ENCODE data around the gene CEP78. TPM values are rescaled to one million over a fixed set of nuclear protein-coding genes. Genes with fewer than 3 reads are reported as not detected.
A peak's percentile ranks its signal among the peaks of the same experiment; 100 is the strongest.
"Not testable (repeated sequence)": the region's sequence is repeated elsewhere in the genome, so short reads cannot be mapped to it uniquely, and the experiment has no call there.

The CEP78 gene
- total RNA-seq, 2 experiments from 2014 or later = 56.3 to 57.6 TPM

GRCh38 chr9:78212868-78213267 lies 23.0 kb upstream of the CEP78 start:
- peaks cover 42% of the 10 kb centered on the region for H3K4me1 Mint-ChIP-seq
- ChIA-PET CTCF (no interaction called here), POLR2A (no interaction called here)
- no peaks in the 10 kb centered on the region for H3K36me3 Mint-ChIP-seq (ENCODE audit: low read depth)
- peak overlapping the region; percentile 72 for H3K27ac Mint-ChIP-seq
- H3K9me3 Mint-ChIP-seq = no peaks in the 10 kb centered on the region
- DNase-seq = no peak
- H3K27me3 Mint-ChIP-seq = no peaks in the 10 kb centered on the region
- H3K4me3 Mint-ChIP-seq = no peak overlapping the region

DNA sequence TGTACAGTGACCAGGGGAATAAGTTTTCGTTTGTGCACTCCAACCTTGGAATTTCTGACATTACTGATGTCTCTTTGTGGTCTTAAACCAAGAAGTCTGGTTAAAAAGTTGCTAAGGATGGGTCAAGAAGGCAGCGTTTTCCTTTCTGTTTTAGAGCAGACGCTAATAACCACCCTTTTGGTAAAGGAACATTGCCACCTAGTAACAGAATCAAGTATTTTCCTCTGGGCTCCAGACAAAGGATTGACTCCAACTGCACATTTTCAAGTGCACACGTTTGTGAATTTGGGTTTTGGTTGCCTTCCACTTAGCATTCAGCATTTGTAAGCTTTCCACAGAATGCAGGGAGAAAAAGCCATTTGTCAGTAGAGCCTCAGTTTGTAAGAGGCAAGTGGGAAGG lies 22.2 kb upstream of the CEP78 start:
- Mint-ChIP-seq H3K4me1 (peaks cover 42% of the 10 kb centered on the region), H3K36me3 (ENCODE audit: low read depth) (no peaks in the 10 kb centered on the region), H3K27me3 (no peaks in the 10 kb centered on the region), H3K9me3 (no peaks in the 10 kb centered on the region), H3K27ac (peak overlapping the region; percentile 20), H3K4me3 (no peak overlapping the region)
- CTCF ChIA-PET = interaction anchor here (1.2 kb wide), 1 partner anchor 23 kb away, joined by 3 read pairs; no protein-coding TSS in a partner anchor
- peak; percentile 12 for DNase-seq
- POLR2A ChIA-PET = no interaction called here

- ChIA-PET CTCF (interaction anchor here (1.1 to 1.2 kb wide), 2 partner anchors 19 to 24 kb away, joined by 3 to 4 read pairs; no protein-coding TSS in a partner anchor), POLR2A (no interaction called here)
- Mint-ChIP-seq H3K36me3 (ENCODE audit: low read depth) (no peaks in the 10 kb centered on the region), H3K27me3 (no peaks in the 10 kb centered on the region), H3K27ac (no peak overlapping the region), H3K4me3 (no peak overlapping the region), H3K9me3 (no peaks in the 10 kb centered on the region), H3K4me1 (peaks cover 40% of the 10 kb centered on the region)
- no peak for DNase-seq
These were observed 21.4 kb upstream of the CEP78 start for GRCh38 chr9:78214492-78214891.

GRCh38 chr9:78215706-78216105 lies 20.2 kb upstream of the CEP78 start:
- DNase-seq = no peak
- peaks cover 32% of the 10 kb centered on the region for H3K4me1 Mint-ChIP-seq
- ChIA-PET CTCF (interaction anchor here (1.1 to 1.5 kb wide), 3 partner anchors 10 to 18 kb away, joined by 3 to 5 read pairs (median 4); no protein-coding TSS in a partner anchor), POLR2A (interaction anchor here (0.6 kb wide), 1 partner anchor 154 kb away, joined by 5 read pairs; no protein-coding TSS in a partner anchor)
- H3K36me3 Mint-ChIP-seq (ENCODE audit: low read depth) = no peaks in the 10 kb centered on the region
- H3K9me3 Mint-ChIP-seq = no peaks in the 10 kb centered on the region
- H3K4me3 Mint-ChIP-seq = no peak overlapping the region
- no peaks in the 10 kb centered on the region for H3K27me3 Mint-ChIP-seq
- H3K27ac Mint-ChIP-seq = no peak overlapping the region

DNA sequence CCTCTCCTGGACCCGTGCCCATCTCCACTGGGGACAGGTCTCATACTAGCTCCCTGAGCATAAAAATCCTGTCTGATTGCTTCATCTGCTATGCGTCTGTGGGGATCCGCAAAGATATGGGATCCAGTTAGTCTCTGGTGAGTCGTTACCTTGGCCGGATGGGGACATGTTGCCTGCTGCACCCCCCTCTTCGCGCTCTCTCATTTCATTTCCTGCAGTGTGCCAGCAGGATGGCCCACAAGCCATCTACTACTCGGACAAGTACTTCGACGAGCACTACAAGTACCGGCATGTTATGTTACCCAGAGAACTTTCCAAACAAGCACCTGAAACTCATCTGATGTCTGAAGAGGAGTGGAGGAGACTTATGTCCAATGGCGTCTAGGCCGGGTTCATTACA lies 17.0 kb upstream of the CEP78 start:
- POLR2A ChIA-PET = no interaction called here
- H3K27ac Mint-ChIP-seq = no peak overlapping the region
- peaks cover 3% of the 10 kb centered on the region for H3K4me1 Mint-ChIP-seq
- peaks cover 3% of the 10 kb centered on the region for H3K9me3 Mint-ChIP-seq
- H3K27me3 Mint-ChIP-seq = peaks cover 6% of the 10 kb centered on the region
- H3K36me3 Mint-ChIP-seq (ENCODE audit: low read depth) = no peaks in the 10 kb centered on the region
- CTCF ChIA-PET = no interaction called here
- DNase-seq = no peak
- H3K4me3 Mint-ChIP-seq = no peak overlapping the region

- Mint-ChIP-seq H3K4me3 (no peak overlapping the region), H3K27ac (no peak overlapping the region), H3K4me1 (peaks cover 2% of the 10 kb centered on the region), H3K27me3 (peaks cover 6% of the 10 kb centered on the region), H3K9me3 (peaks cover 3% of the 10 kb centered on the region), H3K36me3 (ENCODE audit: low read depth) (no peaks in the 10 kb centered on the region)
- DNase-seq = no peak
- ChIA-PET POLR2A (no interaction called here), CTCF (no interaction called here)
These were observed 14.4 kb upstream of the CEP78 start for GRCh38 chr9:78221425-78221824.

DNA sequence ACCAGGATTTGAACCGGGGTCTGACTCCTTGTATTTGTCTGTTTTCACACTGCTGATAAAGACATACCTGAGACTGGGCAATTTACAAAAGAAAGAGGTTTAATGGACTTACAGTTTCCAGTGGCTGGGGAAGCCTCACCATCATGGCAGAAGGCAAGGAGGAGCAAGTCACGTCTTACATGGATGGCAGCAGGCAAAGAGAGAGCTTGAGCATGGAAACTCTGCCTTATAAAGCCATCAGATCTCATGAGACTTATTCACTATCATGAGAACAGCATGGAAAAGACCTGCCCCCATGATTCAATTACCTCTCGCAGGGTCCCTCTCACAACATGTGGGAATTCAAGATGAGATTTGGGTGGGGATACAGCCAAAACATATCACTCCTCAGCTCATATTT lies 14.0 kb upstream of the CEP78 start:
- H3K27me3 Mint-ChIP-seq; DNase-seq; CTCF ChIA-PET; POLR2A ChIA-PET; H3K4me1 Mint-ChIP-seq; H3K36me3 Mint-ChIP-seq (ENCODE audit: low read depth); H3K9me3 Mint-ChIP-seq; H3K4me3 Mint-ChIP-seq; H3K27ac Mint-ChIP-seq: not testable (repeated sequence)

- Mint-ChIP-seq H3K4me1 (peaks cover 12% of the 10 kb centered on the region), H3K4me3 (no peak overlapping the region), H3K36me3 (ENCODE audit: low read depth) (peaks cover 1% of the 10 kb centered on the region), H3K9me3 (no peaks in the 10 kb centered on the region), H3K27me3 (peaks cover 2% of the 10 kb centered on the region), H3K27ac (no peak overlapping the region)
- no peak for DNase-seq
- ChIA-PET CTCF (interaction anchor here (0.7 kb wide), 1 partner anchor 345 kb away, joined by 3 read pairs; no protein-coding TSS in a partner anchor), POLR2A (no interaction called here)
These were observed 5.1 kb upstream of the CEP78 start for GRCh38 chr9:78230761-78231160.

GRCh38 chr9:78232471-78232870 lies 3.4 kb upstream of the CEP78 start:
- CTCF ChIA-PET = interaction anchor here (1.8 kb wide), 1 partner anchor 17 kb away, joined by 4 read pairs; no protein-coding TSS in a partner anchor
- H3K4me3 Mint-ChIP-seq; H3K36me3 Mint-ChIP-seq (ENCODE audit: low read depth); H3K27me3 Mint-ChIP-seq; DNase-seq; H3K27ac Mint-ChIP-seq; H3K9me3 Mint-ChIP-seq; POLR2A ChIA-PET: not testable (repeated sequence)
- peaks cover 17% of the 10 kb centered on the region for H3K4me1 Mint-ChIP-seq

- Mint-ChIP-seq H3K4me1 (peaks cover 38% of the 10 kb centered on the region), H3K4me3 (no peak overlapping the region), H3K27ac (peak overlapping the region; percentile 97), H3K27me3 (no peaks in the 10 kb centered on the region), H3K36me3 (ENCODE audit: low read depth) (peaks cover 19% of the 10 kb centered on the region), H3K9me3 (no peaks in the 10 kb centered on the region)
- DNase-seq = no peak
- ChIA-PET POLR2A (no interaction called here), CTCF (no interaction called here)
These were observed 1.1 kb upstream of the CEP78 start for GRCh38 chr9:78234810-78235209.

- DNase-seq = no peak
- CTCF ChIA-PET = no interaction called here
- POLR2A ChIA-PET = no interaction called here
- H3K27me3 Mint-ChIP-seq = no peaks in the 10 kb centered on the region
- H3K9me3 Mint-ChIP-seq = no peaks in the 10 kb centered on the region
- H3K4me3 Mint-ChIP-seq = no peak overlapping the region
- H3K4me1 Mint-ChIP-seq = peaks cover 43% of the 10 kb centered on the region
- H3K36me3 Mint-ChIP-seq (ENCODE audit: low read depth) = peaks cover 23% of the 10 kb centered on the region
- H3K27ac Mint-ChIP-seq = peak overlapping the region; percentile 97
These were observed 566 bp upstream of the CEP78 start for GRCh38 chr9:78235256-78235761.

DNA sequence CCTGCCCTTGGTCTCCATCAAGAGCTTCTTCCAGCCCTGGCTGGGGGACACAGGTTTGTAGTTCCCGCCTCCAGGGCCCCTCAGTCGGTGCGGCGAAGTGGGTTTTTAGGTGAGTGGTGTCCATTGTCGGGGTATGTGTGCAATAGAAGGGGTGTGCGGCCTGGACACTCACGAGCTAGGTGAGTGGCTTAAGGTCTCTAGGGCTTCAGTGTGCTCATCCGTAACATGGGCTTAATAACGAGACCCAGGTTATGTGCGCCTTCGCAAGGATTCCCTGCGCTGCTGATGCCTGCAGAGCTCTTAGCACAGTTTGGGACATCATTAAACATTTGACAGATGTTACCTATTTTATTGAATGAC lies 656 bp downstream of the CEP78 start:
- Mint-ChIP-seq H3K27ac (peak overlapping the region; percentile 86), H3K36me3 (ENCODE audit: low read depth) (peaks cover 30% of the 10 kb centered on the region), H3K4me3 (no peak overlapping the region), H3K9me3 (no peaks in the 10 kb centered on the region), H3K27me3 (no peaks in the 10 kb centered on the region), H3K4me1 (peaks cover 46% of the 10 kb centered on the region)
- POLR2A ChIA-PET = interaction anchor here (0.5 to 1.3 kb wide), 3 partner anchors 20 to 258 kb away, joined by 3 to 4 read pairs (median 4); partner anchors contain the start of gene PSAT1
- CTCF ChIA-PET = interaction anchor here (1.4 kb wide), 1 partner anchor 8 kb away, joined by 3 read pairs; no protein-coding TSS in a partner anchor
- DNase-seq = no peak

DNA sequence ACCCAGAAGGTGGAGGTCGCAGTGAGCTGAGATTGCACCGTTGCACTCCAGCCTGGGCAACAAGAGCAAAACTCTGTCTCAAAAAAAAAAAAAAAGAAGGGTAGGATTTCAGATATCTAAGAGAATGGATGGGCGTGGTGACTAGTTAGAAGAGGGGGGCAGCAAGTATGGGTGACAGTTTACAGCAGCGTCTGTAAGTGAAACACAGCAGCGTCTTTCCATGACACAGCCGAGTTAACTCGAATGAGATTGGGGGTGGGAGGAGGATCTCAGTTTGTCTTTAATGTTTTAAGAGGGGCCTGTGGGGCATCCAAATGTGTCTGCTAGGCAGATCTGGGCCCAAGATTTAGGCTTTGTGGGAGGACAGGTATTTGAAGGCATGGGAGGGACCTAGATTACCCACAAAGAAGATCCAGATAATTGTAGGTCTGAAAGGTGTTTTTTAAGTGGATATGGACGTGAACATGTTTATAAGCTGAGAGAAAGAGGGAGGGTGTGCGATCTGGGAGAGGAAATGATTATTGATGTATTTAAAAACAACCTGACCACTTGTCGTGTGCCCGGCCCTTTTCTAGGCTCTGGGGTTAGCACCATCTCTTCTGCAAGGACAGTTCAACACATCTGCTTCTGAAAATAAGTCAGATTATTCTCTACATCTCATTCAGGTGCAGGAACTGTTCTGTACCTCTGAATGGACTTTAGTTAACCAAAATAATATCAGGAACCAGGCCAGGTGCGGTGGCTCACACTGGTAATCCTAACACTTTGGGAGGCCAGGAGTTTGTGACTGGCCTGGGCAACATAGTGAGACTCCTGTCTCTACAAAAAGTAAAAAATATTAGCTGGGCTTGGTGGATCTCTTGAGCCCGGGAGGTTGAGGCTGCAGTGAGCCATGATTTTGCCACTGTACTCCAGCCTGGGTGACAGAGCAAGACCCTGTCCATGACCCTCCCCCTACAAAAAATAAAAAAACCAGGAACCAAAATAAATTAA lies 2.5 kb downstream of the CEP78 start:
- DNase-seq = no peak
- peak overlapping the region; percentile 49 for H3K4me3 Mint-ChIP-seq
- peaks cover 56% of the 10 kb centered on the region for H3K4me1 Mint-ChIP-seq
- ChIA-PET POLR2A (interaction anchor here (0.6 kb wide), 1 partner anchor 249 kb away, joined by 3 read pairs; no protein-coding TSS in a partner anchor), CTCF (no interaction called here)
- peaks cover 41% of the 10 kb centered on the region for H3K36me3 Mint-ChIP-seq (ENCODE audit: low read depth)
- no peaks in the 10 kb centered on the region for H3K9me3 Mint-ChIP-seq
- peak overlapping the region; percentile 22 for H3K27ac Mint-ChIP-seq
- H3K27me3 Mint-ChIP-seq = no peaks in the 10 kb centered on the region

Measured in activated CD4-positive, alpha-beta T cell treated with anti-CD3 and anti-CD28 coated beads, Interleukin-2, amount 10 ng/mL, durations not matched to agents 7 days and 5 days (primary cell).